Stimulated activated naive CD8-positive, alpha-beta T cell treated with anti-CD3 and anti-CD28 coated beads, Interleukin-15, Interleukin-2, amounts not matched to agents 100 U/mL and 50 U/mL, for 24 hours (primary cell): ENCODE data around the gene HSP90AB1.
A peak's percentile ranks its signal among the peaks of the same experiment; 100 is the strongest.

ENCODE experiments used
- ATAC-seq: fragments of 150-1000 bp; cut with Tn5 transposase; one replicate; pipeline ENCODE4 v1.10.0; 2021
- DNase-seq: peaks from one replicate; pipeline ENCODE4 v3.0.0; 2021

The HSP90AB1 gene

GRCh38 chr6:44235891-44236516 is 10.9 kb upstream of the HSP90AB1 start:
- no peak for ATAC-seq

GRCh38 chr6:44237021-44237812 is 9.7 kb upstream of the HSP90AB1 start:
- ATAC-seq = peak; percentile 84
- peak; percentile 74 for DNase-seq

More at GRCh38 chr6:44235891-44236516, 10.9 kb upstream of the HSP90AB1 start:
- no peak for DNase-seq

GRCh38 chr6:44237813-44238433 is 9.0 kb upstream of the HSP90AB1 start:
- peak; percentile 83 for DNase-seq
- ATAC-seq = peak; percentile 81

- no peak for ATAC-seq
- no peak for DNase-seq
Observed at GRCh38 chr6:44238687-44239350, 8.1 kb upstream of the HSP90AB1 start.

- DNase-seq (no peak), ATAC-seq (no peak)
Observed at GRCh38 chr6:44243345-44243744, 3.6 kb upstream of the HSP90AB1 start.

- DNase-seq = no peak
- ATAC-seq = no peak
Observed at GRCh38 chr6:44245391-44245911, 1.4 kb upstream of the HSP90AB1 start.

- ATAC-seq = peak; percentile 65
Observed at GRCh38 chr6:44245912-44246662, 814 bp upstream of the HSP90AB1 start.

GRCh38 chr6:44247338-44248302 is 719 bp downstream of the HSP90AB1 start:
- ATAC-seq (peak; percentile 54), DNase-seq (peak; percentile 88)

More at GRCh38 chr6:44245912-44246662, 814 bp upstream of the HSP90AB1 start:
- DNase-seq = peak; percentile 93

GRCh38 chr6:44248579-44248978 is 1.7 kb downstream of the HSP90AB1 start:
- no peak for DNase-seq

GRCh38 chr6:44249082-44249748 is 2.3 kb downstream of the HSP90AB1 start:
- ATAC-seq (no peak), DNase-seq (no peak)

More at GRCh38 chr6:44248579-44248978, 1.7 kb downstream of the HSP90AB1 start:
- ATAC-seq = no peak

GRCh38 chr6:44250067-44250717 is 3.3 kb downstream of the HSP90AB1 start:
- DNase-seq = no peak
- ATAC-seq = no peak

- DNase-seq = no peak
Observed at GRCh38 chr6:44250718-44251123, 3.8 kb downstream of the HSP90AB1 start.

GRCh38 chr6:44251576-44252524 is 4.9 kb downstream of the HSP90AB1 start:
- no peak for ATAC-seq
- DNase-seq = no peak

More at GRCh38 chr6:44250718-44251123, 3.8 kb downstream of the HSP90AB1 start:
- ATAC-seq = no peak

- DNase-seq = peak; percentile 78
- ATAC-seq = no peak
Observed at GRCh38 chr6:44253307-44254101, 6.6 kb downstream of the HSP90AB1 start.

GRCh38 chr6:44254191-44255104 is 7.5 kb downstream of the HSP90AB1 start:
- peak; percentile 49 for DNase-seq
- peak; percentile 1 for ATAC-seq
